ENCODE data around the gene MRPL46. TPM values are rescaled to one million over a fixed set of nuclear protein-coding genes. Genes with fewer than 3 reads are reported as not detected.
"Not testable (repeated sequence)": the region's sequence is repeated elsewhere in the genome, so short reads cannot be mapped to it uniquely, and the experiment has no call there.

MRPL46 gene
- total RNA-seq, 1 experiment from 2014 or later, result 32.7 TPM

GRCh38 chr15:88479169-88479568 lies 12.0 kb upstream of the MRPL46 start:
- Histone ChIP-seq H3K9me3 (ENCODE audit: insufficient read depth, low read depth) (no peaks in the 10 kb centered on the region), H3K36me3 (ENCODE audit: low read depth) (peaks cover 4% of the 10 kb centered on the region; the same call in 1 of the 2 replicates), H3K4me1 (replicated peaks; ENCODE audit: insufficient read depth) (no peaks in the 10 kb centered on the region), H3K27ac (no peak overlapping the region), H3K27me3 (ENCODE audit: insufficient read depth, low read depth) (no peaks in the 10 kb centered on the region), H3K4me3 (no peak overlapping the region), H4K20me1 (ENCODE audit: insufficient read depth) (no peaks in the 10 kb centered on the region; the same call in 1 of the 2 replicates), H3K79me2 (ENCODE audit: low read depth) (no peaks in the 10 kb centered on the region), H3F3A (ENCODE audit: insufficient read depth, low read depth) (no peaks in the 10 kb centered on the region), H3K9me2 (ENCODE audit: insufficient read depth) (no peaks in the 10 kb centered on the region), H3K4me2 (no peak overlapping the region), H2AFZ (no peak overlapping the region)
- no peak for DNase-seq
- POLR2A ChIA-PET (ENCODE audit: unreplicated experiment), result no interaction called here
- intact Hi-C loops (cut with micrococcal nuclease; ENCODE audit: unreplicated experiment), result loop anchor here (10.0 kb wide), 2 partner anchors 356 to 536 kb away; no protein-coding TSS in a partner anchor
- BruUV-seq (replicated peaks), result no TSS peak
- no peak for TF ChIP-seq CTCF (conservative IDR thresholded peaks at IDR 0.05)
- no peak for TF ChIP-seq EZH2 (IDR thresholded peaks at IDR 0.05; ENCODE audit: low read depth)
- CTCF ChIA-PET, result no interaction called here

GRCh38 chr15:88477904-88478303 lies 10.7 kb upstream of the MRPL46 start:
- intact Hi-C loops (cut with micrococcal nuclease; ENCODE audit: unreplicated experiment), result loop anchor here (2.0 to 10.0 kb wide), 3 partner anchors 137 to 537 kb away; no protein-coding TSS in a partner anchor
- H3K27ac ChIP-seq, result no peak overlapping the region
- POLR2A ChIA-PET (ENCODE audit: unreplicated experiment), result no interaction called here
- no peaks in the 10 kb centered on the region for H3F3A ChIP-seq (ENCODE audit: insufficient read depth, low read depth)
- H3K27me3 ChIP-seq (ENCODE audit: insufficient read depth, low read depth), result no peaks in the 10 kb centered on the region
- H3K4me3 ChIP-seq, result no peak overlapping the region
- CTCF ChIA-PET, result no interaction called here
- no peaks in the 10 kb centered on the region for H3K9me2 ChIP-seq (ENCODE audit: insufficient read depth)
- no peak overlapping the region for H3K4me2 ChIP-seq
- no peaks in the 10 kb centered on the region for H3K9me3 ChIP-seq (ENCODE audit: insufficient read depth, low read depth)
- no peak overlapping the region for H2AFZ ChIP-seq
- no peaks in the 10 kb centered on the region for H3K79me2 ChIP-seq (ENCODE audit: low read depth)
- H4K20me1 ChIP-seq (ENCODE audit: insufficient read depth), result no peaks in the 10 kb centered on the region; the same call in 1 of the 2 replicates
- no peak for TF ChIP-seq EZH2 (IDR thresholded peaks at IDR 0.05; ENCODE audit: low read depth)
- H3K36me3 ChIP-seq (ENCODE audit: low read depth), result peaks cover 4% of the 10 kb centered on the region; the same call in 1 of the 2 replicates
- no peaks in the 10 kb centered on the region for H3K4me1 ChIP-seq (replicated peaks; ENCODE audit: insufficient read depth)
- DNase-seq, result no peak
- BruUV-seq (replicated peaks), result no TSS peak

- H3K27me3 ChIP-seq (ENCODE audit: insufficient read depth, low read depth), result no peaks in the 10 kb centered on the region
- H4K20me1 ChIP-seq (ENCODE audit: insufficient read depth), result no peaks in the 10 kb centered on the region; the same call in 1 of the 2 replicates
- H3K36me3 ChIP-seq (ENCODE audit: low read depth), result peaks cover 4% of the 10 kb centered on the region; the same call in 1 of the 2 replicates
- DNase-seq, result no peak
- no peak for TF ChIP-seq EZH2 (IDR thresholded peaks at IDR 0.05; ENCODE audit: low read depth)
- BruUV-seq (replicated peaks), result no TSS peak
- H3K4me2 ChIP-seq, result no peak overlapping the region
- intact Hi-C loops (cut with micrococcal nuclease; ENCODE audit: unreplicated experiment), result loop anchor here (2.0 to 10.0 kb wide), 3 partner anchors 138 to 538 kb away; no protein-coding TSS in a partner anchor
- ChIA-PET POLR2A (ENCODE audit: unreplicated experiment) (no interaction called here), CTCF (no interaction called here)
- H2AFZ ChIP-seq, result no peak overlapping the region
- H3K9me3 ChIP-seq (ENCODE audit: insufficient read depth, low read depth), result no peaks in the 10 kb centered on the region
- H3K4me1 ChIP-seq (replicated peaks; ENCODE audit: insufficient read depth), result no peaks in the 10 kb centered on the region
- no peaks in the 10 kb centered on the region for H3K9me2 ChIP-seq (ENCODE audit: insufficient read depth)
- H3K4me3 ChIP-seq, result no peak overlapping the region
- H3K79me2 ChIP-seq (ENCODE audit: low read depth), result no peaks in the 10 kb centered on the region
- H3K27ac ChIP-seq, result no peak overlapping the region
- H3F3A ChIP-seq (ENCODE audit: insufficient read depth, low read depth), result no peaks in the 10 kb centered on the region
These were observed 9.9 kb upstream of the MRPL46 start for GRCh38 chr15:88477126-88477525.

- ChIA-PET POLR2A (ENCODE audit: unreplicated experiment) (no interaction called here), CTCF (no interaction called here)
- Histone ChIP-seq H3F3A (ENCODE audit: insufficient read depth, low read depth) (no peaks in the 10 kb centered on the region), H3K36me3 (ENCODE audit: low read depth) (peaks cover 4% of the 10 kb centered on the region; the same call in 1 of the 2 replicates), H3K4me3 (no peak overlapping the region), H3K9me3 (ENCODE audit: insufficient read depth, low read depth) (no peaks in the 10 kb centered on the region), H4K20me1 (ENCODE audit: insufficient read depth) (no peaks in the 10 kb centered on the region; the same call in 1 of the 2 replicates), H2AFZ (no peak overlapping the region), H3K4me2 (no peak overlapping the region), H3K9me2 (ENCODE audit: insufficient read depth) (no peaks in the 10 kb centered on the region), H3K27me3 (ENCODE audit: insufficient read depth, low read depth) (no peaks in the 10 kb centered on the region), H3K27ac (no peak overlapping the region), H3K79me2 (ENCODE audit: low read depth) (no peaks in the 10 kb centered on the region), H3K4me1 (replicated peaks; ENCODE audit: insufficient read depth) (no peaks in the 10 kb centered on the region)
- TF ChIP-seq EZH2 (IDR thresholded peaks at IDR 0.05; ENCODE audit: low read depth) (no peak), CTCF (conservative IDR thresholded peaks at IDR 0.05) (peak; percentile 68)
- intact Hi-C loops (cut with micrococcal nuclease; ENCODE audit: unreplicated experiment), result loop anchor here (1.0 to 10.0 kb wide), 4 partner anchors 138 to 538 kb away; no protein-coding TSS in a partner anchor
- no TSS peak for BruUV-seq (replicated peaks)
- no peak for DNase-seq
These were observed 9.5 kb upstream of the MRPL46 start for GRCh38 chr15:88476635-88477060.

- DNase-seq; H3K36me3 ChIP-seq (ENCODE audit: low read depth); H3K9me3 ChIP-seq (ENCODE audit: insufficient read depth, low read depth); BruUV-seq (replicated peaks); H4K20me1 ChIP-seq (ENCODE audit: insufficient read depth); CTCF ChIA-PET; H3F3A ChIP-seq (ENCODE audit: insufficient read depth, low read depth); H3K4me2 ChIP-seq; H3K4me1 ChIP-seq (replicated peaks; ENCODE audit: insufficient read depth); POLR2A ChIA-PET (ENCODE audit: unreplicated experiment); H3K9me2 ChIP-seq (ENCODE audit: insufficient read depth); H2AFZ ChIP-seq; H3K27ac ChIP-seq; H3K27me3 ChIP-seq (ENCODE audit: insufficient read depth, low read depth); H3K4me3 ChIP-seq: not testable (repeated sequence)
- intact Hi-C loops (cut with micrococcal nuclease; ENCODE audit: unreplicated experiment), result loop anchor here (10.0 kb wide), 2 partner anchors 361 to 541 kb away; no protein-coding TSS in a partner anchor
- peaks cover 10% of the 10 kb centered on the region; the same call in 1 of the 2 replicates for H3K79me2 ChIP-seq (ENCODE audit: low read depth)
These were observed 6.6 kb upstream of the MRPL46 start for GRCh38 chr15:88473661-88474293.

Measured in PC-9 (cell line).